SK-N-SH (cell line): ENCODE measurements around the gene MS4A4E. TPM values are rescaled to one million over a fixed set of nuclear protein-coding genes. Genes with fewer than 3 reads are reported as not detected.

Experiments used
- CTCF ChIA-PET: fragments of 300-600, 350-600 bp; formaldehyde crosslinking; extraction: SDS; loops from one replicate; lab custom pipeline; 2021; lab: Yijun Ruan, JAX
- POLR2A ChIA-PET: fragments of 350-600 bp; sonication (Branson Sonifier 250); formaldehyde crosslinking; extraction: SDS; loops from one replicate; lab custom pipeline; 2020; ENCODE audit warnings: antibody characterized with exemption, inconsistent platforms; lab: Yijun Ruan, JAX
- DNase-seq: peaks from one replicate; pipeline ENCODE4 v3.0.0; 2012
- H2AFZ ChIP-seq: fragments of 200-600 bp; sonication (generic); 2 replicates; pipeline ENCODE4 v1.8.1; 2016; ENCODE audit warnings: antibody characterized with exemption, mild to moderate bottlenecking, low read depth
- H3F3A ChIP-seq: fragments of 200-600 bp; sonication (generic); replicated peaks from 2 replicates; pipeline ENCODE3; 2016; ENCODE audit warnings: antibody characterized with exemption, mild to moderate bottlenecking; ENCODE audit not compliant: insufficient read depth
- H3K27ac ChIP-seq, 2 experiments: fragments of 200-500 bp in 1 of 2; fragments of 200-600 bp in 1 of 2; sonication (Bioruptor generic) in 1 of 2; sonication (generic), shearing (Covaris generic) in 1 of 2; 2 replicates each; pipeline versions ENCODE4 v1.5.1 to v1.6.1; 2014 to 2016; ENCODE audit warnings: low read depth in 2 of 2, inconsistent platforms in 1 of 2, low read length in 1 of 2, mild to moderate bottlenecking in 1 of 2, mixed read lengths in 1 of 2
- H3K27me3 ChIP-seq: fragments of 200-600 bp; sonication (generic), shearing (Covaris generic); 2 replicates; pipeline ENCODE4 v1.6.1; 2016; ENCODE audit warnings: mixed run types; ENCODE audit not compliant: insufficient read depth
- H3K36me3 ChIP-seq, 2 experiments: fragments of 200-500 bp in 1 of 2; fragments of 200-600 bp in 1 of 2; sonication (Bioruptor generic) in 1 of 2; sonication (generic) in 1 of 2; replicated peaks in 1 of 2; 2 replicates each; pipeline versions ENCODE3 to v1.5.1; 2014 to 2016; ENCODE audit warnings: low read length in 1 of 2, mild to moderate bottlenecking in 1 of 2; ENCODE audit not compliant: insufficient read depth in 2 of 2, control insufficient read depth in 1 of 2
- H3K4me1 ChIP-seq, 2 experiments: fragments of 200-500 bp in 1 of 2; fragments of 200-600 bp in 1 of 2; sonication (Bioruptor generic) in 1 of 2; sonication (generic), shearing (Covaris generic) in 1 of 2; 2 replicates each; pipeline versions ENCODE4 v1.5.1 to v1.6.1; 2014 to 2016; ENCODE audit warnings: low read depth in 1 of 2, low read length in 1 of 2, mixed run types in 1 of 2; ENCODE audit not compliant: insufficient read depth in 2 of 2, control insufficient read depth in 1 of 2
- H3K4me2 ChIP-seq: fragments of 200-600 bp; sonication (generic), shearing (Covaris generic); 2 replicates; pipeline ENCODE4 v1.6.1; 2017; ENCODE audit warnings: mixed run types
- H3K4me3 ChIP-seq, 2 experiments: fragments of 200-500 bp in 1 of 2; fragments of 200-600 bp in 1 of 2; sonication (Bioruptor generic) in 1 of 2; sonication (generic), shearing (Covaris generic) in 1 of 2; 2 replicates each; pipeline versions ENCODE4 v1.5.1 to v1.8.1; 2014 to 2016; ENCODE audit warnings: low read depth in 2 of 2, inconsistent platforms in 1 of 2, low read length in 1 of 2, mild to moderate bottlenecking in 1 of 2, mixed read lengths in 1 of 2, moderate library complexity in 1 of 2
- H3K79me2 ChIP-seq: fragments of 200-600 bp; sonication (generic); 2 replicates; pipeline ENCODE4 v1.8.1; 2017; ENCODE audit warnings: mild to moderate bottlenecking; ENCODE audit not compliant: insufficient read depth
- H3K9ac ChIP-seq: fragments of 200-600 bp; sonication (generic); 2 replicates; pipeline ENCODE4 v1.6.1; 2017; ENCODE audit warnings: mixed run types
- H3K9me2 ChIP-seq: fragments of 200-600 bp; sonication (generic); 2 replicates; pipeline ENCODE4 v1.6.1; 2017; ENCODE audit warnings: mixed run types
- H3K9me3 ChIP-seq: fragments of 200-600 bp; sonication (generic); 2 replicates; pipeline ENCODE4 v1.6.1; 2017; ENCODE audit warnings: mixed run types, mild to moderate bottlenecking, moderate library complexity
- H4K20me1 ChIP-seq: fragments of 200-600 bp; sonication (generic); 2 replicates; pipeline ENCODE4 v1.6.1; 2017; ENCODE audit warnings: mild to moderate bottlenecking, mixed run types; ENCODE audit not compliant: insufficient read depth
- CHD2 ChIP-seq: fragments of 150-350 bp; IDR thresholded peaks from 2 replicates; pipeline ENCODE4 v1.6.1; 2018; ENCODE audit warnings: low read length; ENCODE audit not compliant: partially characterized antibody
- CTCF ChIP-seq: fragments of 200-600 bp; sonication (generic); IDR thresholded peaks from 2 replicates; pipeline ENCODE4 v1.6.1; 2017; ENCODE audit warnings: antibody characterized with exemption, mild to moderate bottlenecking, moderate library complexity
- ELF1 ChIP-seq: IDR thresholded peaks from 2 replicates; pipeline ENCODE4 v1.4.0; 2012
- EP300 ChIP-seq, 2 experiments: IDR thresholded peaks; 2 replicates each; pipeline versions ENCODE4 v1.4.0 to v1.6.1; 2012; ENCODE audit warnings: borderline replicate concordance in 1 of 2, low read depth in 1 of 2, low read length in 1 of 2
- EZH2phosphoT487 ChIP-seq: fragments of 200-600 bp; sonication (generic); IDR thresholded peaks from 2 replicates; pipeline ENCODE4 v1.6.1; 2017; ENCODE audit warnings: low read depth, mixed run types, mild to moderate bottlenecking, antibody characterized with exemption, moderate library complexity, borderline replicate concordance
- FOXJ3 ChIP-seq: sonication (generic); formaldehyde crosslinking; IDR thresholded peaks from 2 replicates; pipeline ENCODE4 v1.5.1; 2020; ENCODE audit warnings: mild to moderate bottlenecking, missing genetic modification reagents
- FOXM1 ChIP-seq: IDR thresholded peaks from 2 replicates; pipeline ENCODE4 v1.4.0; 2012; ENCODE audit warnings: low read depth, mild to moderate bottlenecking
- GABPA ChIP-seq: IDR thresholded peaks from 2 replicates; pipeline ENCODE4 v1.4.0; 2012; ENCODE audit warnings: low read depth, mild to moderate bottlenecking
- IRF3 ChIP-seq: fragments of 150-350 bp; IDR thresholded peaks from 2 replicates; pipeline ENCODE4 v1.6.1; 2016; ENCODE audit warnings: mild to moderate bottlenecking, low read depth, low read length
- JUND ChIP-seq: IDR thresholded peaks from 2 replicates; pipeline ENCODE4 v1.4.0; 2012
- MAX ChIP-seq: IDR thresholded peaks from 2 replicates; pipeline ENCODE4 v1.4.0; 2012; ENCODE audit warnings: low read depth
- NFIC ChIP-seq: IDR thresholded peaks from 2 replicates; pipeline ENCODE4 v1.4.0; 2012; ENCODE audit warnings: borderline replicate concordance
- POLR2AphosphoS5 ChIP-seq: IDR thresholded peaks from 2 replicates; pipeline ENCODE4 v1.6.1; 2012; ENCODE audit warnings: low read depth, low read length
- RCOR1 ChIP-seq: fragments of 150-350 bp; IDR thresholded peaks from 2 replicates; pipeline ENCODE4 v1.6.1; 2017; ENCODE audit warnings: antibody characterized with exemption, low read length
- TAF1 ChIP-seq: IDR thresholded peaks from 2 replicates; pipeline ENCODE4 v1.6.1; 2012; ENCODE audit warnings: low read depth, mild to moderate bottlenecking, low read length, moderate library complexity, borderline replicate concordance
- TEAD4 ChIP-seq: IDR thresholded peaks from 2 replicates; pipeline ENCODE4 v1.4.0; 2012; ENCODE audit warnings: mild to moderate bottlenecking, borderline replicate concordance; ENCODE audit not compliant: insufficient read depth
- YY1 ChIP-seq: IDR thresholded peaks from 2 replicates; pipeline ENCODE4 v1.4.0; 2012; ENCODE audit warnings: low read depth, mild to moderate bottlenecking
- WGBS: methylation state at CpG from one replicate; pipeline ENCODE4 v1.1.6; 2017; ENCODE audit warnings: low lambda C conversion rate; 5-methylcytosine and 5-hydroxymethylcytosine counted together
- polyA plus RNA-seq, 3 experiments: library from polyadenylated mRNA; depleted of rRNA; stranded (reverse); fragments of >200 nt; gene quantifications; 2 replicates each; pipeline ENCODE4 v1.2.3, GENCODE V29; 2012

MS4A4E gene
- polyA plus RNA-seq, 1 of the 3 experiments (the other 2 are of a cell fraction): not detected

GRCh38 chr11:60182541-60183330 lies 60.2 kb downstream of the MS4A4E start, which contains the start of gene MS4A6A:
Gene MS4A6A (minus strand): TSS chr11:60183083. CDS start chr11:60181727, 1,356 bp downstream.
- POLR2A ChIA-PET: no interaction called here
- DNase-seq: no peak
- H3K9me2 ChIP-seq: no peaks in the 10 kb centered on the region
- H4K20me1 ChIP-seq: no peaks in the 10 kb centered on the region
- no peak for TF ChIP-seq IRF3
- TF ChIP-seq YY1: no peak
- TF ChIP-seq FOXJ3 (CRISPR knock-in tag): no peak
- TF ChIP-seq JUND: no peak
- no peak for TF ChIP-seq TEAD4
- no peak for TF ChIP-seq NFIC
- TF ChIP-seq EZH2phosphoT487: no peak
- TF ChIP-seq CTCF: no peak
- TF ChIP-seq POLR2AphosphoS5: no peak
- no peak for TF ChIP-seq MAX
- TF ChIP-seq RCOR1: no peak
- TF ChIP-seq CHD2: no peak
- no peak for TF ChIP-seq ELF1
- TF ChIP-seq FOXM1: no peak
- no peak for TF ChIP-seq EP300 (IDR thresholded peaks at IDR 0.05; ENCODE audit: borderline replicate concordance in 1 of 2, low read depth in 1 of 2, low read length in 1 of 2)
- no peak for TF ChIP-seq GABPA
- TF ChIP-seq TAF1: no peak
- no peak within 1 kb of the TSS for H3K4me3 ChIP-seq
- no peaks in the 10 kb centered on the region; the same call in 1 of the 2 replicates for H3K27me3 ChIP-seq
- H3K9ac ChIP-seq: no peak within 1 kb of the TSS
- H3K27ac ChIP-seq: no peak within 1 kb of the TSS
- H3K79me2 ChIP-seq: no peaks in the 10 kb centered on the region
- CTCF ChIA-PET: interaction anchor here (0.9 to 1.8 kb wide), 2 partner anchors 9 to 11 kb away, joined by 3 to 6 read pairs; no protein-coding TSS in a partner anchor
- no peaks in the 10 kb centered on the region for H3K36me3 ChIP-seq
- H3K4me1 ChIP-seq: no peaks in the 10 kb centered on the region
- no peaks in the 10 kb centered on the region for H3K9me3 ChIP-seq
- no peak within 1 kb of the TSS for H3K4me2 ChIP-seq
- H3F3A ChIP-seq: no peaks in the 10 kb centered on the region
- no peak within 1 kb of the TSS for H2AFZ ChIP-seq
- 13% methylated on average over 10 of the region's 10 CpGs for WGBS
